Adrenal gland (tissue), 5 donors: ENCODE results near the gene ADAM29.

Experiments
- CTCF ChIP-seq, 6 experiments: fragments of 450-650 bp in 4 of 6; fragments of 200-600 bp in 2 of 6; sonication (generic) in 1 of 6; IDR thresholded peaks; 1 replicate in 5 of 6; 2 replicates in 1 of 6; pipeline versions ENCODE4 v1.5.1 to v1.8.0; 2016 to 2021; ENCODE audit warnings: antibody characterized with exemption in 6 of 6, mild to moderate bottlenecking in 2 of 6, moderate library complexity in 1 of 6
- POLR2A ChIP-seq, 2 donors: fragments of 450-650 bp; IDR thresholded peaks; one replicate each; pipeline ENCODE4 v1.6.1; 2017; ENCODE audit warnings: antibody characterized with exemption in 2 of 2, mild to moderate bottlenecking in 2 of 2, moderate library complexity in 1 of 2
- donor health status: DM: no; HTN: no; CAD: no.

- TF ChIP-seq CTCF (IDR thresholded peaks at IDR 0.05) (no peak), POLR2A (IDR thresholded peaks at IDR 0.05) (no peak)
Observed at GRCh38 chr4:174948826-174949225, 30.7 kb downstream of the ADAM29 start.
